ENCODE measurements around the gene ARL14EP.

- TF ChIP-seq CTCF (IDR thresholded peaks at IDR 0.05; ENCODE audit: insufficient read depth, low read length, poor library complexity, severe bottlenecking): no peak
- TF ChIP-seq EZH2phosphoT487 (conservative IDR thresholded peaks at IDR 0.05; ENCODE audit: low read length): no peak
Observed at GRCh38 chr11:30304620-30305019, 18.3 kb upstream of the ARL14EP start.

Measured in SU-DHL-6 (cell line).